HT1080 (cell line): ENCODE data around the gene MAP3K7. TPM values are rescaled to one million over a fixed set of nuclear protein-coding genes. Genes with fewer than 3 reads are reported as not detected.
A peak's percentile ranks its signal among the peaks of the same experiment; 100 is the strongest.

ENCODE experiments used
- DNase-seq: peaks from one replicate; pipeline ENCODE4 v3.0.0-alpha.2; 2015; ENCODE audit warnings: low read depth
- total RNA-seq: library from RNA; depleted of rRNA; stranded (reverse); fragments of >200 nt; shearing (Covaris generic); gene quantifications from 2 replicates; pipeline ENCODE4 v1.2.3, GENCODE V29; 2014

MAP3K7 gene
- total RNA-seq, 1 experiment from 2014 or later = 38.8 TPM

- DNase-seq = no peak
These were observed 102.5 kb downstream of the MAP3K7 start for GRCh38 chr6:90484385-90484784.

GRCh38 chr6:90483956-90484355, 102.9 kb downstream of the MAP3K7 start:
- DNase-seq = no peak

- peak; percentile 21 for DNase-seq
These were observed 103.6 kb downstream of the MAP3K7 start for GRCh38 chr6:90483116-90483839.

GRCh38 chr6:90480666-90481065, 106.2 kb downstream of the MAP3K7 start:
- no peak for DNase-seq

GRCh38 chr6:90479603-90479926, 107.3 kb downstream of the MAP3K7 start:
- no peak for DNase-seq

GRCh38 chr6:90478789-90479602, 107.9 kb downstream of the MAP3K7 start:
- peak; percentile 90 for DNase-seq

GRCh38 chr6:90478278-90478677, 108.6 kb downstream of the MAP3K7 start:
- DNase-seq = no peak

GRCh38 chr6:90477366-90477765, 109.5 kb downstream of the MAP3K7 start:
- DNase-seq = no peak

GRCh38 chr6:90472716-90473115, 114.2 kb downstream of the MAP3K7 start:
- DNase-seq = no peak

GRCh38 chr6:90471263-90471662, 115.6 kb downstream of the MAP3K7 start:
- DNase-seq = peak; percentile 36

GRCh38 chr6:90469906-90470305, 117.0 kb downstream of the MAP3K7 start:
- DNase-seq = no peak

- DNase-seq = no peak
These were observed 118.0 kb downstream of the MAP3K7 start for GRCh38 chr6:90468859-90469258.

GRCh38 chr6:90468080-90468479, 118.8 kb downstream of the MAP3K7 start:
- peak; percentile 83 for DNase-seq

GRCh38 chr6:90467546-90467945, 119.3 kb downstream of the MAP3K7 start:
- no peak for DNase-seq

GRCh38 chr6:90466154-90466940, 120.5 kb downstream of the MAP3K7 start:
- peak; percentile 55 for DNase-seq

- DNase-seq = no peak
These were observed 121.2 kb downstream of the MAP3K7 start for GRCh38 chr6:90465686-90466085.

GRCh38 chr6:90464507-90464906, 122.4 kb downstream of the MAP3K7 start:
- no peak for DNase-seq

- DNase-seq = no peak
These were observed 123.0 kb downstream of the MAP3K7 start for GRCh38 chr6:90463874-90464273.
